GM18951 (cell line): ENCODE results near the gene IQCE.

Source experiments
- POLR2A ChIP-seq: IDR thresholded peaks from 4 replicates; pipeline ENCODE4 v1.6.1; 2011; ENCODE audit warnings: mild to moderate bottlenecking; ENCODE audit not compliant: insufficient read length, insufficient read depth; ENCODE audit errors: extremely low read depth
- in situ Hi-C: fragments of 300-500 bp; cut with MboI; formaldehyde crosslinking; loops from one replicate; pipeline ENCODE4 v1.12.0; 2022; ENCODE audit warnings: low sequenced_read_pairs, mixed read lengths, inconsistent platforms; ENCODE audit not compliant: unreplicated experiment

IQCE gene

DNA sequence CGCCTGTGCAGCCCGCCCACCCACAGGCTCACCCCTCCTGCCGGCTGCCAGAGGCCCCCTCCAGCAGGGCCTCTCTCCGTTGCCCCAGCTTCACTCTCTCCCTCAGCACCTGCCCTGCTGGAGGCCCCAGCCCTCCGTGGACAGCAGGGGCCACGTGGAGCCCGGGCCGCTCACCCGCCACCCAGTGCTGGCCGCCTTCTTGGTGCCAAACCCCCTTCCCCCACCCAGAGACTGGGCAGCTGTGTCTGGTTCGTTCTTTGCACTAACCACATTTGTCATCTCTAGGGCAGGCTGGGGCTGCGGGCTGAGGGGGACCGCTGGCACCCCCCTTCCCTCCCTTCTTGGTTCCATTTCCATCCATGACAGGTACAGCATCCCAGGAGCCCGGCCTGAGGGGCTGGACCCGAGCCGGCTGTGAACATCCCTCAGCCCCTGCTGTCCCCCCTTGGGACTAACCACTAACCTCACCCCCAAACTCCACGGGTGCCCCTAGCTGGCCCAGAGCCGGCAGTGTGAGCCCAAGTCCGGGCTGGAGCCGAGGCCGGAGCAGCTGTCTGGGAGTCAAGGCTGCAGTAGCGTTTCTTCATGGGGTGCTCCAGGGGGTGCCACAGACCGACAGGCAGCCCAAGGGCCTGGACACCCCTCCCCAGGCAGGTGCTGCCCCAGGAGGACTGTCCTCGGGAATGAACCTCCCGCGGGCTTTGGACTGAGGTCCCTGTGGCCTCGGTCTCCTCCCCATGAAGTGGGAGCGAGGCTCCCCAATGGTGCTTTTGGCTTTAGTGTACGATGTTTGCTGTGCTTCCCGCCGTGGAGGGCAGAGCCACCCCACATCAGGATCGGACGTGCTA lies 103.7 kb downstream of the IQCE start:
- no peak for TF ChIP-seq POLR2A
- in situ Hi-C loops: no loop called here

- no peak for TF ChIP-seq POLR2A
- in situ Hi-C loops: no loop called here
Measured at GRCh38 chr7:2663121-2663886, 104.5 kb downstream of the IQCE start.

GRCh38 chr7:2663960-2664359 lies 105.2 kb downstream of the IQCE start:
- in situ Hi-C loops: no loop called here
- TF ChIP-seq POLR2A: no peak
